ENCODE measurements around the gene DEFB113.

Gene DEFB113

GRCh38 chr6:49935387-49935786 is 34.0 kb downstream of the DEFB113 start:
- TF ChIP-seq CTCF (IDR thresholded peaks at IDR 0.05), result no peak

- TF ChIP-seq CTCF (IDR thresholded peaks at IDR 0.05), result no peak
These were observed 34.7 kb downstream of the DEFB113 start for GRCh38 chr6:49934770-49935169.

- no peak for TF ChIP-seq CTCF (IDR thresholded peaks at IDR 0.05)
These were observed 35.9 kb downstream of the DEFB113 start for GRCh38 chr6:49933526-49933925.

- no peak for TF ChIP-seq CTCF (IDR thresholded peaks at IDR 0.05)
These were observed 40.1 kb downstream of the DEFB113 start for GRCh38 chr6:49929340-49929739.

GRCh38 chr6:49923826-49924225 is 45.6 kb downstream of the DEFB113 start:
- no peak for TF ChIP-seq CTCF (IDR thresholded peaks at IDR 0.05)

- no peak for TF ChIP-seq CTCF (IDR thresholded peaks at IDR 0.05)
These were observed 49.3 kb downstream of the DEFB113 start for GRCh38 chr6:49919935-49920644.

- no peak for TF ChIP-seq CTCF (IDR thresholded peaks at IDR 0.05)
These were observed 50.2 kb downstream of the DEFB113 start for GRCh38 chr6:49919261-49919660.

- TF ChIP-seq CTCF (IDR thresholded peaks at IDR 0.05), result no peak
These were observed 50.6 kb downstream of the DEFB113 start for GRCh38 chr6:49918787-49919186.
